ENCODE data around the gene CNGA3. TPM values are rescaled to one million over a fixed set of nuclear protein-coding genes. Genes with fewer than 3 reads are reported as not detected.

The CNGA3 gene
- total RNA-seq, 4 donors from 2014 or later = 0.09 TPM; not detected in 3

DNA sequence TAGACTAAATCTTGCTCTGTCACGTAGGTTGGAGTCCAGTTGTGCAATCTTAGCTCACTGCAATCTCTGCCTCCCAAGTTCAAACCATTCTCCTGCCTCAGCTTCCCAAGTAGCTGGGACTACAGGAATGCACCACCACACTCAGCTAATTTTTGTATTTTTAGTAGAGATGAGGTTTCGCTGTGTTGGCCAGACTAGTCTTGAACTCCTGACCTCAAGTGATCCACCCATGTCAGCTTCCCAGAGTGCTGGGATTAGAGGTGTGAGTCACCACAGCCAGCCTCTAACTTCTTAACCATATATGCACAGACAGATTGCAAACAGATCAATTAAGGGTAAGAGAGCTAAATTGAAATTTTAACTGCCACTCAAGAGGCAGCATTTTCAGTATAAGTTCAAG, 22.1 kb upstream of the CNGA3 start:
- Histone ChIP-seq H3K4me3 (no peak overlapping the region), H3K4me1 (no peaks in the 10 kb centered on the region), H3K9me3 (peaks cover 0 to 3% (median 0%) of the 10 kb centered on the region in 3 donors), H3K27ac (no peak overlapping the region), H3K27me3 (peaks cover 0 to 2% (median 0%) of the 10 kb centered on the region in 3 donors), H3K36me3 (no peaks in the 10 kb centered on the region)
- DNase-seq (no peak), ATAC-seq (no peak)
- in situ Hi-C loops (cut with MboI; ENCODE audit: low sequenced_read_pairs in 4 of 4) (no loop called here), intact Hi-C loops (cut with DNase I; ENCODE audit: low total_unique reads) (no loop called here)
- TF ChIP-seq, protein P1, sequence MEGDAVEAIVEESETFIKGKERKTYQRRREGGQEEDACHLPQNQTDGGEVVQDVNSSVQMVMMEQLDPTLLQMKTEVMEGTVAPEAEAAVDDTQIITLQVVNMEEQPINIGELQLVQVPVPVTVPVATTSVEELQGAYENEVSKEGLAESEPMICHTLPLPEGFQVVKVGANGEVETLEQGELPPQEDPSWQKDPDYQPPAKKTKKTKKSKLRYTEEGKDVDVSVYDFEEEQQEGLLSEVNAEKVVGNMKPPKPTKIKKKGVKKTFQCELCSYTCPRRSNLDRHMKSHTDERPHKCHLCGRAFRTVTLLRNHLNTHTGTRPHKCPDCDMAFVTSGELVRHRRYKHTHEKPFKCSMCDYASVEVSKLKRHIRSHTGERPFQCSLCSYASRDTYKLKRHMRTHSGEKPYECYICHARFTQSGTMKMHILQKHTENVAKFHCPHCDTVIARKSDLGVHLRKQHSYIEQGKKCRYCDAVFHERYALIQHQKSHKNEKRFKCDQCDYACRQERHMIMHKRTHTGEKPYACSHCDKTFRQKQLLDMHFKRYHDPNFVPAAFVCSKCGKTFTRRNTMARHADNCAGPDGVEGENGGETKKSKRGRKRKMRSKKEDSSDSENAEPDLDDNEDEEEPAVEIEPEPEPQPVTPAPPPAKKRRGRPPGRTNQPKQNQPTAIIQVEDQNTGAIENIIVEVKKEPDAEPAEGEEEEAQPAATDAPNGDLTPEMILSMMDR (IDR thresholded peaks at IDR 0.05 in 4 of 5, conservative IDR thresholded peaks at IDR 0.05 in 1 of 5) = no peak
- TF ChIP-seq POLR2A (IDR thresholded peaks at IDR 0.05) = no peak

DNA sequence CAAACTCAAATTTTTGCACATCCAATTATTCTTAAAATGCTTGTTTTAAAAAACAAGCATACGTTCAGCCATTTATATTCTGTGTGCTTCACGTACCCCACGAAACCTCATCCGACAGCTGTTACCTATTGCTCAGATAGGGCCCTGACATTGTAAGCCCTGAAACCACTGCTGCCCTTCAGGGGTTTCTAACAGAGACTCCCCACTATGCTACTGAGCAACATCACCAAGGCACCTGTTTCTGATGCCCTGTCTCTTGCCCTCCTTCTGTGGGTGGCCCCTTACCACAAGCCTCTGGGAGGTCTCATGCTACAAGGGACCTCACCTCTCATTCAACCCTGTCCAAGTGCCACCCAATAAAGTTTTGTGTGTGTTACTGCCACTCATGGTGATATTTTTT, 18.5 kb upstream of the CNGA3 start:
- Histone ChIP-seq H3K27me3 (peaks cover 0 to 2% (median 0%) of the 10 kb centered on the region in 3 donors), H3K36me3 (no peaks in the 10 kb centered on the region), H3K9me3 (peaks cover 0 to 3% (median 0%) of the 10 kb centered on the region in 3 donors), H3K4me3 (no peak overlapping the region), H3K27ac (no peak overlapping the region), H3K4me1 (no peaks in the 10 kb centered on the region)
- no peak for TF ChIP-seq POLR2A (IDR thresholded peaks at IDR 0.05)
- TF ChIP-seq, protein P1 (IDR thresholded peaks at IDR 0.05 in 4 of 5, conservative IDR thresholded peaks at IDR 0.05 in 1 of 5) = no peak
- intact Hi-C loops (cut with DNase I; ENCODE audit: low total_unique reads) = no loop called here
- ATAC-seq (no peak), DNase-seq (no peak)
- in situ Hi-C loops (cut with MboI; ENCODE audit: low sequenced_read_pairs in 4 of 4) = no loop called here

DNA sequence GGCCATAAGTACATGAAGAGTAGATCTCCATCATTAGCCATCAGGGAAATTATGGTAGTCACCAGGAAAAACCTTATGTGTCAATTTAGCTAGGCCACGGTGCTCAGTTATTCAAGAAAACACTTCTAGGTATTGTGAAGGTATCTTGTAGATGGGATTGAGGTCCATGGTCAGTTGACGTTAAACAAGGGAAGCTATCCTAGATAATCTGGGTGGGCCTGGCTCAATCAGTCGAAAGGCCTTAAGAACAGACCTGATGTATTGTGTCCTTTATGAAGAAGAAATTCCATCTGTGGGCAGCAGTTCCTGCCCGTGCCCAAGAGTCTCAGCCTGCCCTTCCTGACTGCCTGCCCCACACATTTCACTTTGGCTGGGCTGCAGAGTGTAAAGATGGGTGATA, 16.7 kb upstream of the CNGA3 start:
- no peak for DNase-seq
- Histone ChIP-seq H3K4me1 (no peaks in the 10 kb centered on the region), H3K9me3 (peaks cover 0 to 3% (median 0%) of the 10 kb centered on the region in 3 donors), H3K27me3 (peaks cover 0 to 2% (median 0%) of the 10 kb centered on the region in 3 donors), H3K4me3 (no peak overlapping the region), H3K27ac (no peak overlapping the region), H3K36me3 (no peaks in the 10 kb centered on the region)
- in situ Hi-C loops (cut with MboI; ENCODE audit: low sequenced_read_pairs in 4 of 4) (no loop called here), intact Hi-C loops (cut with DNase I; ENCODE audit: low total_unique reads) (no loop called here)
- TF ChIP-seq POLR2A (IDR thresholded peaks at IDR 0.05) = no peak
- TF ChIP-seq, protein P1 (IDR thresholded peaks at IDR 0.05 in 4 of 5, conservative IDR thresholded peaks at IDR 0.05 in 1 of 5) = no peak
- no peak for ATAC-seq

DNA sequence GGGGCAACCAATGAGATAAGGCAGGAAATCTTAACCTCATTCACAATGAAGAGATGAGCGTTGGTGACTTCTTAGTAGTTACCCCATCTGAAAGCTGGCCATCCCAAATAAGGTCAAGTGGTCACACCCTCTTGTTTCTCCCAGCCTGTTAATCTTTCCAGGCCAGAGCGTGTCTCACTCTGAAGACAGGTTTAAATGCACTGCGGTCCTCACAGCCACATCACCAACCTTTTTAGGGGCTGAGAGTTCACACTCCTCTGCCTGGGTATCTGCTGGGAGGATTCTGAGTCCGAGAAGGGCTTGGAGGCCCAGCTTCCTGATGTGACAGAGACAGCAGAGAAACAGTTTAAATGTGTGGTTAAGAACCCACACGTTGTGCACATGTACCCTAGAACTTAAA, 13.3 kb upstream of the CNGA3 start:
- Histone ChIP-seq H3K4me1 (no peaks in the 10 kb centered on the region), H3K36me3 (no peaks in the 10 kb centered on the region), H3K4me3 (no peak overlapping the region), H3K27ac (no peak overlapping the region), H3K27me3 (peaks cover 0 to 2% (median 0%) of the 10 kb centered on the region in 3 donors), H3K9me3 (peaks cover 0 to 3% (median 0%) of the 10 kb centered on the region in 3 donors)
- intact Hi-C loops (cut with DNase I; ENCODE audit: low total_unique reads) (no loop called here), in situ Hi-C loops (cut with MboI; ENCODE audit: low sequenced_read_pairs in 4 of 4) (no loop called here)
- DNase-seq (no peak), ATAC-seq (no peak)
- TF ChIP-seq, protein P1 (IDR thresholded peaks at IDR 0.05 in 4 of 5, conservative IDR thresholded peaks at IDR 0.05 in 1 of 5) = no peak
- TF ChIP-seq POLR2A (IDR thresholded peaks at IDR 0.05) = no peak

DNA sequence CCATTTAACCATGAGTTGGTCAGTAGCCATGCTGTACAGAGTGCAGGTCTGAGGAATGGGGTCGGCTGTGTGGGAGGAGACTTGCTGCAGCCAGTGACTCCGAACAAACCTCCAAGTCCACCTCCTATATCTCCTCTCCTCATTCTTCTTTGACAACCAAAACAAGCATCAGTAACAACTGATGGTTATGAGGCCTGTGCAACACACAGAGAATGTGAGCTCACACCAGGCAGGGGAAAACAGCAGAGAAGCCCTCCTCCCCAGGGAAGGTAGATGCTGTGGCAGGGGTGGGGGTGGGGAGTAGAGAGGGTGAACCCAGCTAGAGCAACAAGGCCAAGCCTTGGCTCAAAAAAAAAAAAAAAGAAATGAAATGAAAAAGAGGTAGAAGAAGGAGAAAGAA, 12.3 kb upstream of the CNGA3 start:
- DNase-seq (no peak), ATAC-seq (no peak)
- in situ Hi-C loops (cut with MboI; ENCODE audit: low sequenced_read_pairs in 4 of 4) = no loop called here
- TF ChIP-seq, protein P1 (IDR thresholded peaks at IDR 0.05 in 4 of 5, conservative IDR thresholded peaks at IDR 0.05 in 1 of 5) = no peak
- TF ChIP-seq POLR2A (IDR thresholded peaks at IDR 0.05) = no peak
- Histone ChIP-seq H3K4me3 (no peak overlapping the region), H3K27me3 (no peaks in the 10 kb centered on the region), H3K9me3 (no peaks in the 10 kb centered on the region), H3K4me1 (no peaks in the 10 kb centered on the region), H3K36me3 (no peaks in the 10 kb centered on the region), H3K27ac (no peak overlapping the region)
- intact Hi-C loops (cut with DNase I; ENCODE audit: low total_unique reads) = no loop called here

Data from gastrocnemius medialis (tissue), 4 donors.